Glutamatergic neuron (in vitro differentiated cells): ENCODE data around the gene APP. TPM values are rescaled to one million over a fixed set of nuclear protein-coding genes. Genes with fewer than 3 reads are reported as not detected.

Experiments used
- DNase-seq: peaks from one replicate; pipeline ENCODE4 v3.0.0; 2022
- H3K27ac Mint-ChIP-seq: one replicate; pipeline ENCODE4 v1.8.0; 2020; ENCODE audit warnings: mild to moderate bottlenecking, mixed read lengths, inconsistent platforms; ENCODE audit not compliant: unreplicated experiment
- H3K27me3 Mint-ChIP-seq: one replicate; pipeline ENCODE4 v1.8.0; 2020; ENCODE audit warnings: mild to moderate bottlenecking, moderate library complexity, mixed read lengths, inconsistent platforms; ENCODE audit not compliant: unreplicated experiment
- H3K36me3 Mint-ChIP-seq: one replicate; pipeline ENCODE4 v1.8.0; 2020; ENCODE audit warnings: mild to moderate bottlenecking, mixed read lengths, inconsistent platforms; ENCODE audit not compliant: unreplicated experiment
- H3K4me1 Mint-ChIP-seq: one replicate; pipeline ENCODE4 v1.8.0; 2020; ENCODE audit warnings: mild to moderate bottlenecking, low read depth, mixed read lengths, inconsistent platforms; ENCODE audit not compliant: unreplicated experiment
- H3K4me3 Mint-ChIP-seq: one replicate; pipeline ENCODE4 v1.8.0; 2020; ENCODE audit warnings: mild to moderate bottlenecking, mixed read lengths, inconsistent platforms; ENCODE audit not compliant: unreplicated experiment
- H3K9me3 Mint-ChIP-seq: one replicate; pipeline ENCODE4 v1.8.0; 2020; ENCODE audit warnings: mild to moderate bottlenecking, moderate library complexity, mixed read lengths, inconsistent platforms; ENCODE audit not compliant: unreplicated experiment
- total RNA-seq: library from RNA; stranded (reverse); fragmentation: NEBNext Ultra II Directional; extraction: Animal tissue kit (Norgen Biotek cat#: 25700); gene quantifications from one replicate; pipeline ENCODE4 v1.2.1, GENCODE V29; 2021; ENCODE audit not compliant: unreplicated experiment
- TF ChIP-seq, protein P1 (sequence below): fragments of 200-600 bp; sonication (generic); IDR thresholded peaks from one replicate; pipeline ENCODE4 v1.5.0; 2021; ENCODE audit not compliant: partially characterized antibody, unreplicated experiment

The APP gene
- total RNA-seq, 1 donor from 2014 or later: 735 TPM

GRCh38 chr21:26195708-26196107 is 25.1 kb upstream of the APP start:
- Mint-ChIP-seq H3K4me3 (no peak overlapping the region), H3K4me1 (peaks cover 9% of the 10 kb centered on the region), H3K27ac (peak overlapping the region; percentile 78), H3K27me3 (peaks cover 3% of the 10 kb centered on the region), H3K9me3 (peaks cover 5% of the 10 kb centered on the region), H3K36me3 (no peaks in the 10 kb centered on the region)
- DNase-seq: no peak
- TF ChIP-seq, protein P1, sequence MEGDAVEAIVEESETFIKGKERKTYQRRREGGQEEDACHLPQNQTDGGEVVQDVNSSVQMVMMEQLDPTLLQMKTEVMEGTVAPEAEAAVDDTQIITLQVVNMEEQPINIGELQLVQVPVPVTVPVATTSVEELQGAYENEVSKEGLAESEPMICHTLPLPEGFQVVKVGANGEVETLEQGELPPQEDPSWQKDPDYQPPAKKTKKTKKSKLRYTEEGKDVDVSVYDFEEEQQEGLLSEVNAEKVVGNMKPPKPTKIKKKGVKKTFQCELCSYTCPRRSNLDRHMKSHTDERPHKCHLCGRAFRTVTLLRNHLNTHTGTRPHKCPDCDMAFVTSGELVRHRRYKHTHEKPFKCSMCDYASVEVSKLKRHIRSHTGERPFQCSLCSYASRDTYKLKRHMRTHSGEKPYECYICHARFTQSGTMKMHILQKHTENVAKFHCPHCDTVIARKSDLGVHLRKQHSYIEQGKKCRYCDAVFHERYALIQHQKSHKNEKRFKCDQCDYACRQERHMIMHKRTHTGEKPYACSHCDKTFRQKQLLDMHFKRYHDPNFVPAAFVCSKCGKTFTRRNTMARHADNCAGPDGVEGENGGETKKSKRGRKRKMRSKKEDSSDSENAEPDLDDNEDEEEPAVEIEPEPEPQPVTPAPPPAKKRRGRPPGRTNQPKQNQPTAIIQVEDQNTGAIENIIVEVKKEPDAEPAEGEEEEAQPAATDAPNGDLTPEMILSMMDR: no peak

- no peak for DNase-seq
- Mint-ChIP-seq H3K4me3 (peak overlapping the region; percentile 9), H3K9me3 (peaks cover 5% of the 10 kb centered on the region), H3K4me1 (peaks cover 9% of the 10 kb centered on the region), H3K27ac (peak overlapping the region; percentile 78), H3K36me3 (no peaks in the 10 kb centered on the region), H3K27me3 (peaks cover 3% of the 10 kb centered on the region)
- TF ChIP-seq, protein P1: no peak
Measured at GRCh38 chr21:26194811-26195251, 24.3 kb upstream of the APP start.

GRCh38 chr21:26194326-26194725 is 23.8 kb upstream of the APP start:
- no peak for DNase-seq
- Mint-ChIP-seq H3K4me1 (peaks cover 9% of the 10 kb centered on the region), H3K4me3 (no peak overlapping the region), H3K9me3 (peaks cover 5% of the 10 kb centered on the region), H3K27ac (no peak overlapping the region), H3K27me3 (peaks cover 3% of the 10 kb centered on the region), H3K36me3 (no peaks in the 10 kb centered on the region)
- TF ChIP-seq, protein P1: no peak

DNA sequence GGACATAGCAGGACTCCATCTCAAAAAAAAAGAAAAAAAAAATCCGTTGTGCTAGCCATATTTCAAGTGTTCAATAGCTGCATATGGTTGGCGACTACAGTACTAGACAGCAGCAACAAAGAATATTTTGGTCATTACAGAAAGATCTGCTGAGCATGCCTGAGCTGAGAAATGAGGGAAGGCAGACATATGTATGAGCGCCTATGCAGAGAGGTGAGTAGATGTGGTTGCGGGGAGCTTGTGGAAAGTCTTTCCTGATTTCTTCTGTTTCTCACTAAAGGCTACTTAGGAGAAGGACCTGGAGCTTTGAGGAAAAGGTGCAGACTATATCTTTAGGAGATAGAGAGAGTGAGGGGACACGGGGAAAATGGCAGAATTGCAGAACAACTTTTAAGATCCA is 21.0 kb upstream of the APP start:
- H3K4me3 Mint-ChIP-seq: no peak overlapping the region
- TF ChIP-seq, protein P1: no peak

GRCh38 chr21:26188422-26188821 is 17.9 kb upstream of the APP start:
- no peaks in the 10 kb centered on the region for H3K4me1 Mint-ChIP-seq
- no peak overlapping the region for H3K27ac Mint-ChIP-seq
- no peaks in the 10 kb centered on the region for H3K27me3 Mint-ChIP-seq
- TF ChIP-seq, protein P1: no peak
- peaks cover 12% of the 10 kb centered on the region for H3K36me3 Mint-ChIP-seq
- peaks cover 3% of the 10 kb centered on the region for H3K9me3 Mint-ChIP-seq
- no peak for DNase-seq
- no peak overlapping the region for H3K4me3 Mint-ChIP-seq

More for the DNA sequence above, 21.0 kb upstream of the APP start:
- Mint-ChIP-seq H3K9me3 (peaks cover 5% of the 10 kb centered on the region), H3K27me3 (no peaks in the 10 kb centered on the region), H3K27ac (peak overlapping the region; percentile 44), H3K4me1 (peaks cover 9% of the 10 kb centered on the region), H3K36me3 (no peaks in the 10 kb centered on the region)
- DNase-seq: no peak
